ENCODE measurements around the gene CHD2.

The CHD2 gene

GRCh38 chr15:92903631-92903965, 3.5 kb downstream of the CHD2 start:
- Mint-ChIP-seq H3K27me3 (no peaks in the 10 kb centered on the region), H3K4me1 (peaks cover 69% of the 10 kb centered on the region), H3K27ac (ENCODE audit: low read depth) (peak overlapping the region; percentile 98), H3K9me3 (peaks cover 7% of the 10 kb centered on the region), H3K4me3 (peak overlapping the region; percentile 89), H3K36me3 (ENCODE audit: insufficient read depth) (peaks cover 52% of the 10 kb centered on the region)
- no peak for DNase-seq (ENCODE audit: low spot score in 2 of 2)
- ATAC-seq (replicated peaks; ENCODE audit: extremely low read depth, poor library complexity, severe bottlenecking), result peak; percentile 3

- Mint-ChIP-seq H3K27ac (ENCODE audit: low read depth) (peak overlapping the region; percentile 98), H3K4me1 (peaks cover 69% of the 10 kb centered on the region), H3K36me3 (ENCODE audit: insufficient read depth) (peaks cover 51% of the 10 kb centered on the region), H3K27me3 (no peaks in the 10 kb centered on the region), H3K9me3 (peaks cover 2% of the 10 kb centered on the region), H3K4me3 (peak overlapping the region; percentile 89)
- ATAC-seq (replicated peaks; ENCODE audit: extremely low read depth, poor library complexity, severe bottlenecking) (peak; percentile 87), DNase-seq (ENCODE audit: low spot score in 2 of 2) (peak; percentile 98 to 99)
These were observed 4.0 kb downstream of the CHD2 start for GRCh38 chr15:92903966-92904721.

GRCh38 chr15:92904722-92905571, 4.8 kb downstream of the CHD2 start:
- ATAC-seq (replicated peaks; ENCODE audit: extremely low read depth, poor library complexity, severe bottlenecking) (no peak), DNase-seq (ENCODE audit: low spot score in 2 of 2) (no peak)
- Mint-ChIP-seq H3K4me3 (peak overlapping the region; percentile 89), H3K9me3 (no peaks in the 10 kb centered on the region), H3K27ac (ENCODE audit: low read depth) (peak overlapping the region; percentile 98), H3K27me3 (no peaks in the 10 kb centered on the region), H3K4me1 (peaks cover 71% of the 10 kb centered on the region), H3K36me3 (ENCODE audit: insufficient read depth) (peaks cover 49% of the 10 kb centered on the region)

- H3K4me1 Mint-ChIP-seq, result peaks cover 76% of the 10 kb centered on the region
These were observed 5.9 kb downstream of the CHD2 start for GRCh38 chr15:92906020-92906419.

GRCh38 chr15:92906563-92907081, 6.5 kb downstream of the CHD2 start:
- ATAC-seq (replicated peaks; ENCODE audit: extremely low read depth, poor library complexity, severe bottlenecking), result no peak
- H3K9me3 Mint-ChIP-seq, result no peaks in the 10 kb centered on the region
- H3K4me3 Mint-ChIP-seq, result peak overlapping the region; percentile 89
- no peak for DNase-seq (ENCODE audit: low spot score in 2 of 2)
- H3K36me3 Mint-ChIP-seq (ENCODE audit: insufficient read depth), result peaks cover 48% of the 10 kb centered on the region
- H3K4me1 Mint-ChIP-seq, result peaks cover 82% of the 10 kb centered on the region
- peak overlapping the region; percentile 98 for H3K27ac Mint-ChIP-seq (ENCODE audit: low read depth)
- H3K27me3 Mint-ChIP-seq, result no peaks in the 10 kb centered on the region

More at GRCh38 chr15:92906020-92906419, 5.9 kb downstream of the CHD2 start:
- Mint-ChIP-seq H3K36me3 (ENCODE audit: insufficient read depth) (peaks cover 46% of the 10 kb centered on the region), H3K9me3 (no peaks in the 10 kb centered on the region), H3K27ac (ENCODE audit: low read depth) (peak overlapping the region; percentile 98), H3K27me3 (no peaks in the 10 kb centered on the region), H3K4me3 (peak overlapping the region; percentile 89)
- DNase-seq (ENCODE audit: low spot score in 2 of 2), result no peak
- ATAC-seq (replicated peaks; ENCODE audit: extremely low read depth, poor library complexity, severe bottlenecking), result no peak

- peak overlapping the region; percentile 98 for H3K27ac Mint-ChIP-seq (ENCODE audit: low read depth)
- ATAC-seq (replicated peaks; ENCODE audit: extremely low read depth, poor library complexity, severe bottlenecking) (no peak), DNase-seq (ENCODE audit: low spot score in 2 of 2) (no peak)
- H3K4me1 Mint-ChIP-seq, result peaks cover 88% of the 10 kb centered on the region
- H3K9me3 Mint-ChIP-seq, result no peaks in the 10 kb centered on the region
- H3K27me3 Mint-ChIP-seq, result no peaks in the 10 kb centered on the region
- H3K36me3 Mint-ChIP-seq (ENCODE audit: insufficient read depth), result peaks cover 50% of the 10 kb centered on the region
- peak overlapping the region; percentile 89 for H3K4me3 Mint-ChIP-seq
These were observed 7.1 kb downstream of the CHD2 start for GRCh38 chr15:92907229-92907628.

- Mint-ChIP-seq H3K9me3 (no peaks in the 10 kb centered on the region), H3K4me1 (peaks cover 87% of the 10 kb centered on the region), H3K4me3 (peak overlapping the region; percentile 89), H3K36me3 (ENCODE audit: insufficient read depth) (peaks cover 48% of the 10 kb centered on the region), H3K27me3 (no peaks in the 10 kb centered on the region), H3K27ac (ENCODE audit: low read depth) (peak overlapping the region; percentile 98)
- ATAC-seq (replicated peaks; ENCODE audit: extremely low read depth, poor library complexity, severe bottlenecking) (no peak), DNase-seq (ENCODE audit: low spot score in 2 of 2) (no peak)
These were observed 8.0 kb downstream of the CHD2 start for GRCh38 chr15:92907896-92908712.

GRCh38 chr15:92908713-92909057, 8.6 kb downstream of the CHD2 start:
- H3K36me3 Mint-ChIP-seq (ENCODE audit: insufficient read depth), result peaks cover 46% of the 10 kb centered on the region
- H3K4me3 Mint-ChIP-seq, result peak overlapping the region; percentile 89
- ATAC-seq (replicated peaks; ENCODE audit: extremely low read depth, poor library complexity, severe bottlenecking) (no peak), DNase-seq (ENCODE audit: low spot score in 2 of 2) (no peak)
- H3K27ac Mint-ChIP-seq (ENCODE audit: low read depth), result peak overlapping the region; percentile 98
- H3K27me3 Mint-ChIP-seq, result no peaks in the 10 kb centered on the region
- H3K9me3 Mint-ChIP-seq, result no peaks in the 10 kb centered on the region
- peaks cover 90% of the 10 kb centered on the region for H3K4me1 Mint-ChIP-seq

- no peak for DNase-seq (ENCODE audit: low spot score in 2 of 2)
- peak overlapping the region; percentile 89 for H3K4me3 Mint-ChIP-seq
- H3K36me3 Mint-ChIP-seq (ENCODE audit: insufficient read depth), result peaks cover 40% of the 10 kb centered on the region
- peak overlapping the region; percentile 98 for H3K27ac Mint-ChIP-seq (ENCODE audit: low read depth)
- H3K4me1 Mint-ChIP-seq, result peaks cover 91% of the 10 kb centered on the region
- no peak for ATAC-seq (replicated peaks; ENCODE audit: extremely low read depth, poor library complexity, severe bottlenecking)
- no peaks in the 10 kb centered on the region for H3K9me3 Mint-ChIP-seq
- no peaks in the 10 kb centered on the region for H3K27me3 Mint-ChIP-seq
These were observed 9.1 kb downstream of the CHD2 start for GRCh38 chr15:92909136-92909781.

GRCh38 chr15:92910451-92910850, 10.3 kb downstream of the CHD2 start:
- ATAC-seq (replicated peaks; ENCODE audit: extremely low read depth, poor library complexity, severe bottlenecking) (no peak), DNase-seq (ENCODE audit: low spot score in 2 of 2) (no peak)
- H3K4me3 Mint-ChIP-seq, result peak overlapping the region; percentile 43
- H3K27ac Mint-ChIP-seq (ENCODE audit: low read depth), result peak overlapping the region; percentile 98
- H3K36me3 Mint-ChIP-seq (ENCODE audit: insufficient read depth), result peaks cover 38% of the 10 kb centered on the region
- peaks cover 92% of the 10 kb centered on the region for H3K4me1 Mint-ChIP-seq
- H3K9me3 Mint-ChIP-seq, result no peaks in the 10 kb centered on the region
- H3K27me3 Mint-ChIP-seq, result no peaks in the 10 kb centered on the region

- Mint-ChIP-seq H3K4me1 (peaks cover 82% of the 10 kb centered on the region), H3K27me3 (no peaks in the 10 kb centered on the region), H3K27ac (ENCODE audit: low read depth) (peak overlapping the region; percentile 98), H3K9me3 (no peaks in the 10 kb centered on the region), H3K4me3 (peak overlapping the region; percentile 78), H3K36me3 (ENCODE audit: insufficient read depth) (peaks cover 32% of the 10 kb centered on the region)
- ATAC-seq (replicated peaks; ENCODE audit: extremely low read depth, poor library complexity, severe bottlenecking) (no peak), DNase-seq (ENCODE audit: low spot score in 2 of 2) (no peak)
These were observed 14.0 kb downstream of the CHD2 start for GRCh38 chr15:92914103-92914499.

GRCh38 chr15:92914768-92915221, 14.7 kb downstream of the CHD2 start:
- peak overlapping the region; percentile 78 for H3K4me3 Mint-ChIP-seq
- no peaks in the 10 kb centered on the region for H3K9me3 Mint-ChIP-seq
- H3K27ac Mint-ChIP-seq (ENCODE audit: low read depth), result peak overlapping the region; percentile 98
- peak in 1 of 2 donors; percentile 22 for DNase-seq (ENCODE audit: low spot score in 2 of 2)
- H3K27me3 Mint-ChIP-seq, result no peaks in the 10 kb centered on the region
- H3K36me3 Mint-ChIP-seq (ENCODE audit: insufficient read depth), result peaks cover 27% of the 10 kb centered on the region
- peak; percentile 82 for ATAC-seq (replicated peaks; ENCODE audit: extremely low read depth, poor library complexity, severe bottlenecking)
- peaks cover 77% of the 10 kb centered on the region for H3K4me1 Mint-ChIP-seq

Measured in central memory CD8-positive, alpha-beta T cell (primary cell).